Pancreas (tissue), 10 donors: ENCODE data around the gene NPPA. TPM values are rescaled to one million over a fixed set of nuclear protein-coding genes. Genes with fewer than 3 reads are reported as not detected.

Experiments used
- ATAC-seq, 4 donors: fragments of 200-7000 bp; cut with Tn5 transposase; one replicate each; pipeline versions ENCODE4 v1.8.0 to v1.9.1; 2020; ENCODE audit warnings: mild to moderate bottlenecking in 4 of 4, moderate library complexity in 4 of 4
- DNase-seq, 6 donors: peaks; one replicate each; pipeline ENCODE4 v3.0.0-alpha.2; 2020
- FAIRE-seq: peaks from 2 replicates; lab custom pipeline; 2012; peaks lifted over from hg19 to GRCh38; lab: Jason Lieb, UNC
- H3K27ac ChIP-seq, 4 donors: fragments of 200-600 bp; sonication (generic); 1 replicate in 3 of 4; 2 replicates in 1 of 4; pipeline versions ENCODE4 v1.5.0 to v1.8.0; 2020
- H3K27me3 ChIP-seq, 4 donors: fragments of 200-600 bp; one replicate each; pipeline ENCODE4 v1.8.0; 2021
- H3K36me3 ChIP-seq, 3 donors: fragments of 200-600 bp; sonication (generic) in 1 of 3; one replicate each; pipeline versions ENCODE4 v1.5.0 to v1.8.0; 2020 to 2021
- H3K4me1 ChIP-seq, 3 donors: fragments of 200-600 bp; one replicate each; pipeline ENCODE4 v1.8.0; 2021
- H3K4me3 ChIP-seq, 4 donors: fragments of 200-600 bp; sonication (generic) in 2 of 4; one replicate each; pipeline versions ENCODE4 v1.5.0 to v1.8.0; 2020 to 2021
- H3K9me3 ChIP-seq, 4 donors: fragments of 200-600 bp; one replicate each; pipeline ENCODE4 v1.8.0; 2021
- CTCF ChIP-seq, 4 donors: fragments of 200-600 bp; sonication (generic) in 3 of 4; IDR thresholded peaks; one replicate each; pipeline versions ENCODE4 v1.5.0 to v1.8.0; 2021; ENCODE audit warnings: antibody characterized with exemption in 4 of 4
- WGBS, 2 donors: extraction: QIAGEN DNeasy Blood & Tissue Kit; methylation state at CpG; one replicate each; pipeline ENCODE4 v1.1.7; 2013; 5-methylcytosine and 5-hydroxymethylcytosine counted together
- intact Hi-C, 3 donors: fragments of 100-400 bp; cut with DNase I; formaldehyde crosslinking; loops; one replicate each; pipeline versions ENCODE4 v1.11.1 to v1.14.2; 2022
- polyA plus RNA-seq, 2 donors: library from polyadenylated mRNA; stranded (reverse); fragments of 200-250 nt; gene quantifications; one replicate each; pipeline ENCODE4 v1.2.3, GENCODE V29; 2013
- total RNA-seq, 6 donors: library from RNA; stranded (reverse); fragmentation: NEBNext Ultra II Directional in 4 of 6; extraction: Animal tissue kit (Norgen Biotek cat#: 25700) in 4 of 6; gene quantifications; one replicate each; pipeline versions ENCODE4 v1.2.1 to v1.2.4, GENCODE V29; 2021 to 2023
- donor health status: healthy with polysubstance abuse.
- donor health status: DM: no; HTN: no; CAD: no; lungs with moderate emphysema.
- donor health status: DM: no; HTN: no; CAD: no.
- donor health status: control.
- donor health status: control.
- donor health status: Bipolar disorder and iron deficiency.
- donor health status: DM: yes; HTN: yes; CAD: no.
- donor health status: DM: no; HTN: no; CAD: no.
- donor health status: DM: no; HTN: no; CAD: no.
- donor health status: DM: yes; HTN: yes; CAD: no.

NPPA gene
- total and polyA plus RNA-seq, 8 donors = 0.24 to 1.3 (median 0.28) TPM; not detected in 5

- ATAC-seq = no peak
- H3K4me1 ChIP-seq = no peaks in the 10 kb centered on the region
- no peak overlapping the region for H3K27ac ChIP-seq
- no peak for DNase-seq
- no peaks in the 10 kb centered on the region for H3K27me3 ChIP-seq
- FAIRE-seq = no peak
- no peak overlapping the region for H3K4me3 ChIP-seq
- TF ChIP-seq CTCF (IDR thresholded peaks at IDR 0.05) = no peak
- intact Hi-C loops = loop anchor here in 2 of 3 donors (5.0 to 10.0 kb wide), 2 partner anchors 51 to 53 kb away; no protein-coding TSS in a partner anchor
- peaks cover 8 to 58% (median 18%) of the 10 kb centered on the region in 3 donors for H3K36me3 ChIP-seq
- no peaks in the 10 kb centered on the region for H3K9me3 ChIP-seq
- 82 to 84% methylated on average over 17 of the region's 17 CpGs for WGBS, 2 donors
Observed at GRCh38 chr1:11841245-11842153, 6.1 kb downstream of the NPPA start.

GRCh38 chr1:11839727-11840705 is 7.6 kb downstream of the NPPA start:
- no peak for DNase-seq
- H3K27me3 ChIP-seq = no peaks in the 10 kb centered on the region
- peaks cover 8 to 72% (median 25%) of the 10 kb centered on the region in 3 donors for H3K36me3 ChIP-seq
- no peak overlapping the region for H3K4me3 ChIP-seq
- no peaks in the 10 kb centered on the region for H3K4me1 ChIP-seq
- no peaks in the 10 kb centered on the region for H3K9me3 ChIP-seq
- intact Hi-C loops = loop anchor here (5.0 to 10.0 kb wide), 5 partner anchors 52 to 145 kb away; partner anchors contain the start of gene MFN2 (in 1 of the 3)
- 93% methylated on average over 20 of the region's 20 CpGs for WGBS, 2 donors
- H3K27ac ChIP-seq = no peak overlapping the region
- FAIRE-seq = no peak
- ATAC-seq = no peak
- TF ChIP-seq CTCF (IDR thresholded peaks at IDR 0.05) = no peak

- ATAC-seq = peak; percentile 87 to 96 (median 92)
Observed at GRCh38 chr1:11838349-11839272, 9.0 kb downstream of the NPPA start.

More at GRCh38 chr1:11838349-11839272, 9.0 kb downstream of the NPPA start:
- peak; percentile 35 to 90 (median 72) for DNase-seq
- intact Hi-C loops = loop anchor here in 2 of 3 donors (5.0 to 10.0 kb wide), 3 partner anchors 59 to 146 kb away; partner anchors contain the start of gene MFN2 (in 1 of the 2)
- Histone ChIP-seq H3K27ac (no peak overlapping the region), H3K4me3 (no peak overlapping the region), H3K27me3 (no peaks in the 10 kb centered on the region), H3K36me3 (peaks cover 8 to 79% (median 30%) of the 10 kb centered on the region in 3 donors), H3K9me3 (no peaks in the 10 kb centered on the region), H3K4me1 (no peaks in the 10 kb centered on the region)
- 56 to 62% methylated on average over 40 of the region's 40 CpGs for WGBS, 2 donors
- no peak for FAIRE-seq
- peak; percentile 79 to 93 (median 92) for TF ChIP-seq CTCF (IDR thresholded peaks at IDR 0.05)
